ENCODE data around the gene ZNRF1.

DNA sequence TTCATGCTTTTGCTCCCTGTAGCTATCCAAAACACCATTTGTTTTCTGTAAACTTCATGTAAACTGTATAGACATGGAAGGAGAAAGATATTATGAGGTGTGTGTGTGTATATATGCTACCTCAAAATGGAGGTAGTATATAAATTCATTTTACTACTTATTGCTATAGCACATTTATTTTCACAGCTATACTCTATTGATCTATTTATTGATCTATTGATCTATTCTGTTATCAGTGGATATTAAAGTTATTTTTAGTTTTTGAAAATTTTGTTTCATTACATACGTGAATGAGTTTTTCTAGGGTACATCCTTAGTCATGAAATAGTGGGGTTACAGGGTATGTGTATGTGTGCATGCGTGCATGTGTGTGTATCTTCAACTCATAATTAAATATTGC, 15.5 kb downstream of the ZNRF1 start:
- TF ChIP-seq POLR2AphosphoS5 (IDR thresholded peaks at IDR 0.05; ENCODE audit: low read depth, low read length), result no peak
- no peak for TF ChIP-seq FOSL1 (IDR thresholded peaks at IDR 0.05; ENCODE audit: insufficient read depth, low read depth, low read length)
- TF ChIP-seq GABPA (IDR thresholded peaks at IDR 0.05; ENCODE audit: borderline replicate concordance, insufficient read depth, low read length), result no peak

Measured in H1 (cell line).